SU-DHL-6 (cell line): ENCODE measurements around the gene TNS3.

Source experiments
- EZH2phosphoT487 ChIP-seq: fragments of 200-600 bp; sonication (generic), shearing (Covaris generic); conservative IDR thresholded peaks from 2 replicates; pipeline ENCODE4 v1.6.1; 2018; ENCODE audit warnings: mild to moderate bottlenecking, antibody characterized with exemption, low read length, moderate library complexity, mixed read lengths
- TF ChIP-seq, protein P1 (sequence below): fragments of 200-600 bp; sonication (generic); IDR thresholded peaks from one replicate; pipeline ENCODE4 v1.5.1; 2017; ENCODE audit warnings: antibody characterized with exemption, mild to moderate bottlenecking, low read length, moderate library complexity; ENCODE audit not compliant: insufficient read depth, poor library complexity, severe bottlenecking

DNA sequence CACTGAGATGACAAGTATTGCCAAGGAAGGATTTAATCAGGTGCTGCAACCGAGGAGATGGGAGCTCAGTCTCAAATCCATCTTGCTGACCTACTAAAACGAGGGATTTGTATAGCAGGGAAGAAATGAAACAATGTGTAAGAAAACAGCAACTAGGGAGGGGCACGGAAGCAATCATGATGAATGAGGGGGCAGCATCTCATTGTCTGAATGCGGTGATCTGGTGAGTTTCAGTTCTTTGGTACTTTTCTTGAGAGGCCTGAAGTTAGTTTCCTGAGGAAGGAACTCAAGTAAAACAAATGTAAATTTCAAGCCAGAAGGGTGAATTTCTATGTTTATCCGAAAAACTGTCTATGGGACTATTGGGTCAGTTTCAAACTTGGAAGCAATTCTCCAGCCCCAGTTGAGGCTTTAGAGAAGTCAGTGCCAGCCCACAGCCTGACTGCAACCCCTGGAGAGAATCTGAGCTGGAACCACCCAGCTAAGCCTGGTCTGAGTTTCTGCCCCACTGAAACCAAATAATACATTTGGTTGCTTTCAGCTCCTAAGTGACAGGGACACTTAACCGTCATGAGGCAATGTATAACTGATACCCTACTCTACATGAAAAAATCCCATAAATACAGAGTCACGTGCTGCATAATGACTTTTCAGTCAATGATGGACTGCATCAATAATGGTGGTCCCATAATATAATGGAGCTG, 45.8 kb upstream of the TNS3 start:
- TF ChIP-seq, protein P1, sequence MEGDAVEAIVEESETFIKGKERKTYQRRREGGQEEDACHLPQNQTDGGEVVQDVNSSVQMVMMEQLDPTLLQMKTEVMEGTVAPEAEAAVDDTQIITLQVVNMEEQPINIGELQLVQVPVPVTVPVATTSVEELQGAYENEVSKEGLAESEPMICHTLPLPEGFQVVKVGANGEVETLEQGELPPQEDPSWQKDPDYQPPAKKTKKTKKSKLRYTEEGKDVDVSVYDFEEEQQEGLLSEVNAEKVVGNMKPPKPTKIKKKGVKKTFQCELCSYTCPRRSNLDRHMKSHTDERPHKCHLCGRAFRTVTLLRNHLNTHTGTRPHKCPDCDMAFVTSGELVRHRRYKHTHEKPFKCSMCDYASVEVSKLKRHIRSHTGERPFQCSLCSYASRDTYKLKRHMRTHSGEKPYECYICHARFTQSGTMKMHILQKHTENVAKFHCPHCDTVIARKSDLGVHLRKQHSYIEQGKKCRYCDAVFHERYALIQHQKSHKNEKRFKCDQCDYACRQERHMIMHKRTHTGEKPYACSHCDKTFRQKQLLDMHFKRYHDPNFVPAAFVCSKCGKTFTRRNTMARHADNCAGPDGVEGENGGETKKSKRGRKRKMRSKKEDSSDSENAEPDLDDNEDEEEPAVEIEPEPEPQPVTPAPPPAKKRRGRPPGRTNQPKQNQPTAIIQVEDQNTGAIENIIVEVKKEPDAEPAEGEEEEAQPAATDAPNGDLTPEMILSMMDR, result no peak
- TF ChIP-seq EZH2phosphoT487, result no peak
